SU-DHL-6 (cell line): ENCODE data around the gene ETV6.

Experiments used
- EZH2phosphoT487 ChIP-seq: fragments of 200-600 bp; sonication (generic), shearing (Covaris generic); conservative IDR thresholded peaks from 2 replicates; pipeline ENCODE4 v1.6.1; 2018; ENCODE audit warnings: mild to moderate bottlenecking, antibody characterized with exemption, low read length, moderate library complexity, mixed read lengths
- TF ChIP-seq, protein P1 (sequence below): fragments of 200-600 bp; sonication (generic); IDR thresholded peaks from one replicate; pipeline ENCODE4 v1.5.1; 2017; ENCODE audit warnings: antibody characterized with exemption, mild to moderate bottlenecking, low read length, moderate library complexity; ENCODE audit not compliant: insufficient read depth, poor library complexity, severe bottlenecking

DNA sequence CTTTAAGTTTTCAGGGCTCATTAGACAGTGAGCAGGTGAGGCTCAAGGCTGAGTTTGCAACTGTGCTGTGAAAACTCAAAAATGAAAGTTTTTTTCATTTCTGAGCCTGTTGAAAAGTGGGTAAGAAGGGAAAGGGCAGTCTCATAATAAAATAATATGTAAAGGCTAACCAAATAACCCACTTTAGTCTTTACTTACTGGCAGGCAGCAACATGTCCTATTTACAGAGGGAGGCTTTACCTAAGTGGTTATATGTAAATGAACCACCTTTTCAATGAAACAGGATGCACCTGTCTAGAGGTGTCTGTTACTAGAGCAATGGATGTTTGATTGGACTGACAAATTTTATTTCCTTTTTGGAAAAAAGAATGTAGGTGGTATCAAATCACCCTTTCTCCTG lies 158.0 kb downstream of the ETV6 start:
- no peak for TF ChIP-seq EZH2phosphoT487
- TF ChIP-seq, protein P1, sequence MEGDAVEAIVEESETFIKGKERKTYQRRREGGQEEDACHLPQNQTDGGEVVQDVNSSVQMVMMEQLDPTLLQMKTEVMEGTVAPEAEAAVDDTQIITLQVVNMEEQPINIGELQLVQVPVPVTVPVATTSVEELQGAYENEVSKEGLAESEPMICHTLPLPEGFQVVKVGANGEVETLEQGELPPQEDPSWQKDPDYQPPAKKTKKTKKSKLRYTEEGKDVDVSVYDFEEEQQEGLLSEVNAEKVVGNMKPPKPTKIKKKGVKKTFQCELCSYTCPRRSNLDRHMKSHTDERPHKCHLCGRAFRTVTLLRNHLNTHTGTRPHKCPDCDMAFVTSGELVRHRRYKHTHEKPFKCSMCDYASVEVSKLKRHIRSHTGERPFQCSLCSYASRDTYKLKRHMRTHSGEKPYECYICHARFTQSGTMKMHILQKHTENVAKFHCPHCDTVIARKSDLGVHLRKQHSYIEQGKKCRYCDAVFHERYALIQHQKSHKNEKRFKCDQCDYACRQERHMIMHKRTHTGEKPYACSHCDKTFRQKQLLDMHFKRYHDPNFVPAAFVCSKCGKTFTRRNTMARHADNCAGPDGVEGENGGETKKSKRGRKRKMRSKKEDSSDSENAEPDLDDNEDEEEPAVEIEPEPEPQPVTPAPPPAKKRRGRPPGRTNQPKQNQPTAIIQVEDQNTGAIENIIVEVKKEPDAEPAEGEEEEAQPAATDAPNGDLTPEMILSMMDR, result no peak
